KMS-11 (cell line): ENCODE data around the gene PRPF39.

Source experiments
- H2AFZ ChIP-seq: fragments of 200-600 bp; sonication (generic); 2 replicates; pipeline ENCODE4 v1.6.1; 2016; ENCODE audit warnings: antibody characterized with exemption, mixed run types, low read depth
- H3K27ac ChIP-seq: fragments of 200-600 bp; sonication (generic); 2 replicates; pipeline ENCODE4 v1.6.1; 2016; ENCODE audit warnings: mild to moderate bottlenecking, mixed run types
- H3K27me3 ChIP-seq: fragments of 200-600 bp; sonication (generic); 2 replicates; pipeline ENCODE4 v1.6.1; 2017; ENCODE audit warnings: mild to moderate bottlenecking, low read depth, mixed run types, moderate library complexity; ENCODE audit not compliant: insufficient read depth
- H3K36me3 ChIP-seq: fragments of 200-600 bp; sonication (generic); 2 replicates; pipeline ENCODE4 v1.6.1; 2017; ENCODE audit warnings: mild to moderate bottlenecking, mixed run types; ENCODE audit not compliant: insufficient read depth
- H3K4me1 ChIP-seq: fragments of 200-600 bp; sonication (generic); 2 replicates; pipeline ENCODE4 v1.6.1; 2016; ENCODE audit warnings: mild to moderate bottlenecking, low read depth, mixed run types; ENCODE audit not compliant: poor library complexity, severe bottlenecking
- H3K4me2 ChIP-seq: fragments of 200-600 bp; sonication (generic); 2 replicates; pipeline ENCODE4 v1.7.0; 2016; ENCODE audit warnings: mild to moderate bottlenecking, mixed run types
- H3K4me3 ChIP-seq: fragments of 200-600 bp; sonication (generic); IDR thresholded peaks from 2 replicates; pipeline ENCODE4 v1.6.1; 2017; ENCODE audit warnings: low read depth, low read length, mixed read lengths; ENCODE audit not compliant: insufficient read depth
- H3K79me2 ChIP-seq: fragments of 200-600 bp; sonication (generic); 2 replicates; pipeline ENCODE4 v1.6.1; 2016; ENCODE audit warnings: low read depth, mixed run types; ENCODE audit not compliant: insufficient read depth
- H3K9ac ChIP-seq: fragments of 200-600 bp; sonication (generic); 2 replicates; pipeline ENCODE4 v1.6.1; 2016; ENCODE audit warnings: mild to moderate bottlenecking, mixed run types
- H4K20me1 ChIP-seq: fragments of 200-600 bp; sonication (generic); 2 replicates; pipeline ENCODE4 v1.6.1; 2016; ENCODE audit warnings: mild to moderate bottlenecking, mixed run types; ENCODE audit not compliant: insufficient read depth
- TF ChIP-seq, protein P1 (sequence below): fragments of 200-600 bp; sonication (generic); conservative IDR thresholded peaks from 2 replicates; pipeline ENCODE4 v1.6.1; 2017; ENCODE audit warnings: low read depth, mild to moderate bottlenecking, antibody characterized with exemption, low read length, moderate library complexity, mixed read lengths

Gene PRPF39

DNA sequence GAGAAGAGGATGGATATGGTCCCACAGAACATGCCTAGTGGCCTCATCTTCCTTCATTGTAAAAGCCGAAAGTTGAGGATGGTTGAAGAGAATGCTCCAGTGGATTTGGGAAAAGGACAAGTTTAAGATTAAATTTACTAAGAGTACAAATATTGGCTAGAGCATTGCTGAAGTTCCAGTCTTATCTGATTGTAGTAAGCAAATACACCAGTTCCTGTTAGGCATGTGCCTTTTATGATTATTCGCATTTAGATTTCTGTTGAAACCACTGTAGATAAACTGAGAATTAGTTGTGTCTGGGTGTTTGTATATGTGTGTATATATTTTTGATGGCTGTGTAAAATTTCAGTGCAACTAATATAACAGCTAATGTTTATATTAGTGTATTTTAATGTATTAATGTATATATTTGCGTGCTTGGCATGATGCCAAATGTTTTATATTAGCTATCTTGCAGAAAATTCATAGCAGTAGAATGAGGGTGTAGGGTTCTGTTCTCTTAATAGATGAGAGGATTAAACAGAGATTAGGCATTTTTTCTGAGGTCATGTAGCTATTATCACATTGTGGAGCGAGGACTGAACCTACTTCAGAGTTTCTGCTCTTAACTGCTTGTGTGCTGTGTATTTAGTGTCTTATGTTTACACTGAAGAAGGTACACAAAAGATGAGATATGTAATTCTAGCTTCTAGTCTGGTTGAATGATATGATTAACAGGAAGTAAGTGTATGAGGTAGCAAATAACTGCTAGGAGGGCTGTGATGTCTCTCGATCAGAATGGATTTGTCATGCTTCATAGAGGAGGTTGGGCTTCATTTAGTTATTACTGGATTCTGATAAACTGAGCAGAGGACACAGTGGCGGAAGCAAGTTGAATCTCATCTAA is 29.2 kb downstream of the PRPF39 start:
- H3K27ac ChIP-seq: no peak overlapping the region
- no peaks in the 10 kb centered on the region for H3K4me1 ChIP-seq
- H2AFZ ChIP-seq: no peak overlapping the region
- TF ChIP-seq, protein P1, sequence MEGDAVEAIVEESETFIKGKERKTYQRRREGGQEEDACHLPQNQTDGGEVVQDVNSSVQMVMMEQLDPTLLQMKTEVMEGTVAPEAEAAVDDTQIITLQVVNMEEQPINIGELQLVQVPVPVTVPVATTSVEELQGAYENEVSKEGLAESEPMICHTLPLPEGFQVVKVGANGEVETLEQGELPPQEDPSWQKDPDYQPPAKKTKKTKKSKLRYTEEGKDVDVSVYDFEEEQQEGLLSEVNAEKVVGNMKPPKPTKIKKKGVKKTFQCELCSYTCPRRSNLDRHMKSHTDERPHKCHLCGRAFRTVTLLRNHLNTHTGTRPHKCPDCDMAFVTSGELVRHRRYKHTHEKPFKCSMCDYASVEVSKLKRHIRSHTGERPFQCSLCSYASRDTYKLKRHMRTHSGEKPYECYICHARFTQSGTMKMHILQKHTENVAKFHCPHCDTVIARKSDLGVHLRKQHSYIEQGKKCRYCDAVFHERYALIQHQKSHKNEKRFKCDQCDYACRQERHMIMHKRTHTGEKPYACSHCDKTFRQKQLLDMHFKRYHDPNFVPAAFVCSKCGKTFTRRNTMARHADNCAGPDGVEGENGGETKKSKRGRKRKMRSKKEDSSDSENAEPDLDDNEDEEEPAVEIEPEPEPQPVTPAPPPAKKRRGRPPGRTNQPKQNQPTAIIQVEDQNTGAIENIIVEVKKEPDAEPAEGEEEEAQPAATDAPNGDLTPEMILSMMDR: no peak
- H4K20me1 ChIP-seq: no peaks in the 10 kb centered on the region
- no peak overlapping the region for H3K4me2 ChIP-seq
- no peaks in the 10 kb centered on the region for H3K27me3 ChIP-seq
- H3K79me2 ChIP-seq: no peaks in the 10 kb centered on the region
- no peak overlapping the region for H3K4me3 ChIP-seq
- H3K9ac ChIP-seq: no peak overlapping the region
- H3K36me3 ChIP-seq: no peaks in the 10 kb centered on the region; the same call in none of the 2 replicates

DNA sequence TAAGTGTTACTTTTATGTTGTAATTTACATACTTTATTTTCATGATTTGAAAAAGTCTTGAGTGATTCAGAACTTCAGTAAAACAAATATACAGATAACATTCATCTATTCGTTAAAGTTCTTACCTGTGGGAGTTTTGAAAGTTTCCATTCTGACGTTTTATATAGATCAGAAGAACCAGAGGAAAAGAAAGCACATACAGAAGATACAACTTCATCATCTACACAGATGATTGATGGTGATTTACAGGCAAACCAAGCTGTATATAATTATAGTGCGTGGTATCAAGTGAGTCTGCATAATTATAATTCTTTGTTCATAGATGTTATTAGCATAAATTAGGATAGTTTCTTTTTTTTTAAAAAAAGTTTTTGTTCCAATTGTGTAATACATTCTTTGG is 30.4 kb downstream of the PRPF39 start:
- Histone ChIP-seq H3K36me3 (no peaks in the 10 kb centered on the region; the same call in none of the 2 replicates), H3K27ac (no peak overlapping the region), H3K4me1 (no peaks in the 10 kb centered on the region), H3K4me2 (no peak overlapping the region), H3K9ac (no peak overlapping the region), H3K4me3 (no peak overlapping the region), H2AFZ (no peak overlapping the region), H3K79me2 (no peaks in the 10 kb centered on the region), H3K27me3 (no peaks in the 10 kb centered on the region), H4K20me1 (no peaks in the 10 kb centered on the region)
- TF ChIP-seq, protein P1: no peak

DNA sequence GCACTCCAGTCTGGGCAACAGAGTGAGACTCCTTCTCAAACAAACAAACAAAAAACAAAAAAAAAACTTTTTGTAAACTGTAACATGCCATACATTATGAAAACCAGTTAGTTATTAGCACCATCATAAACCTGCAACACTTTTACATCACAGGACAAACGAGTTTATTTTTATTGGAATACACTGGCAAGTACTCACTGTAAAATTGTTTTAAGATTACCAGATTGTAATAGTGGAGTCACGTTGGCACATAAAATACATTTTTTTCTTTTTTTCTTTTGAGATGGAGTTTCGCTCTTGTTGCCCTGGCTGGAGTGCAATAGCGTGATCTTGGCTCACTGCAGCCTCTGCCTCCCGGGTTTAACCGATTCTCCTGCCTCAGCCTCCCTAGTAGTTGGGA is 34.7 kb downstream of the PRPF39 start:
- no peaks in the 10 kb centered on the region; the same call in 1 of the 2 replicates for H3K36me3 ChIP-seq
- H4K20me1 ChIP-seq: no peaks in the 10 kb centered on the region
- no peak overlapping the region for H3K4me3 ChIP-seq
- no peak overlapping the region for H3K27ac ChIP-seq
- H3K9ac ChIP-seq: no peak overlapping the region
- H3K4me2 ChIP-seq: no peak overlapping the region
- H3K27me3 ChIP-seq: no peaks in the 10 kb centered on the region
- H3K79me2 ChIP-seq: no peaks in the 10 kb centered on the region
- no peaks in the 10 kb centered on the region for H3K4me1 ChIP-seq
- no peak overlapping the region for H2AFZ ChIP-seq
- TF ChIP-seq, protein P1: no peak

DNA sequence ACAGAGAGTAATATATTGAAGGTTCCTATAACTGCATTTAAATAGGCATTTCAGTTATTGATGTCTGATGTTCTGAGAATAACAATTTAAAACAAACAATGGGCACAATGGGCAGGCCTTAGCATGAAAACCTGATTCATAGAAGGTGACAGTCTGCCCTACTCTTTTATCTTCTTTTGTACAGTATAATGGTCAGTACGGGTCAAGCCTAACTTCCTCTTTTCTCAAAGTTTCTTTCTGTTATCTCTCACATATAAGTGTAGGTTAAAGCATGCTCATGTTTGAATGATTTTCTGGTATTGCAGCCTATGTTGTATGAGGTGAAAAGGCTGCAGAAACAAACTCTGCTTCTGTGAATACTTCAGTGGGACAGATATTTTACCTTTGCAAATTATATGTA is 36.2 kb downstream of the PRPF39 start:
- Histone ChIP-seq H3K79me2 (no peaks in the 10 kb centered on the region), H4K20me1 (no peaks in the 10 kb centered on the region), H3K9ac (no peak overlapping the region), H3K27me3 (no peaks in the 10 kb centered on the region), H3K4me3 (no peak overlapping the region), H2AFZ (no peak overlapping the region), H3K4me1 (no peaks in the 10 kb centered on the region), H3K27ac (no peak overlapping the region), H3K36me3 (no peaks in the 10 kb centered on the region; the same call in 1 of the 2 replicates), H3K4me2 (no peak overlapping the region)
- TF ChIP-seq, protein P1: no peak
